ENCODE measurements around the gene MVB12A.

The MVB12A gene

GRCh38 chr19:17405250-17406045 lies 14.4 kb upstream of the MVB12A start, which contains the start of gene BST2:
Gene BST2 (minus strand): TSS chr19:17405630. CDS start chr19:17405575, 55 bp downstream.
- DNase-seq: no peak

GRCh38 chr19:17406046-17406886 lies 13.6 kb upstream of the MVB12A start:
- no peak for DNase-seq

- DNase-seq: no peak
Observed at GRCh38 chr19:17406887-17407196, 13.0 kb upstream of the MVB12A start.

- no peak for DNase-seq
Observed at GRCh38 chr19:17409990-17410389, 9.9 kb upstream of the MVB12A start.

- no peak for DNase-seq
Observed at GRCh38 chr19:17411801-17412200, 8.0 kb upstream of the MVB12A start.

GRCh38 chr19:17414097-17414496 lies 5.8 kb upstream of the MVB12A start:
- DNase-seq: no peak

- DNase-seq: peak; percentile 82
Observed at GRCh38 chr19:17415121-17415520, 4.7 kb upstream of the MVB12A start.

- no peak for DNase-seq
Observed at GRCh38 chr19:17418710-17419109, 1.1 kb upstream of the MVB12A start.

- no peak for DNase-seq
Observed at GRCh38 chr19:17419154-17419620, 660 bp upstream of the MVB12A start.

GRCh38 chr19:17420475-17420924 lies 653 bp downstream of the MVB12A start:
- DNase-seq: no peak

- no peak for DNase-seq
Observed at GRCh38 chr19:17421942-17422341, 2.1 kb downstream of the MVB12A start.

GRCh38 chr19:17423429-17424208 lies 3.8 kb downstream of the MVB12A start:
- no peak for DNase-seq

GRCh38 chr19:17424743-17425365 lies 5.0 kb downstream of the MVB12A start:
- DNase-seq: no peak

- DNase-seq: no peak
Observed at GRCh38 chr19:17429641-17430113, 9.8 kb downstream of the MVB12A start.

GRCh38 chr19:17431417-17431816 lies 11.6 kb downstream of the MVB12A start:
- DNase-seq: no peak

- DNase-seq: no peak
Observed at GRCh38 chr19:17435218-17435617, 15.4 kb downstream of the MVB12A start.

GRCh38 chr19:17436094-17436873 lies 16.4 kb downstream of the MVB12A start:
- DNase-seq: no peak

- no peak for DNase-seq
Observed at GRCh38 chr19:17436874-17437267, 17.0 kb downstream of the MVB12A start.

- DNase-seq: no peak
Observed at GRCh38 chr19:17441241-17442021, 21.6 kb downstream of the MVB12A start.

GRCh38 chr19:17445526-17446165 lies 25.8 kb downstream of the MVB12A start:
- no peak for DNase-seq
